HUES6 (cell line): Measurements from ENCODE around the gene HMGCS2.

Experiments
- H3K27ac ChIP-seq: 2 replicates; pipeline ENCODE4 v1.7.0; 2013; ENCODE audit warnings: low read depth, mild to moderate bottlenecking, low read length, inconsistent platforms
- H3K27me3 ChIP-seq: 2 replicates; pipeline ENCODE4 v1.6.1; 2013; ENCODE audit warnings: low read length; ENCODE audit not compliant: control insufficient read depth, insufficient read depth
- H3K36me3 ChIP-seq: 2 replicates; pipeline ENCODE4 v1.6.1; 2013; ENCODE audit warnings: low read length; ENCODE audit not compliant: control insufficient read depth, insufficient read depth
- H3K4me1 ChIP-seq: 2 replicates; pipeline ENCODE4 v1.6.1; 2013; ENCODE audit warnings: low read length; ENCODE audit not compliant: control insufficient read depth, insufficient read depth
- H3K4me3 ChIP-seq: 2 replicates; pipeline ENCODE4 v1.5.1; 2013; ENCODE audit warnings: low read depth, low read length
- H3K9ac ChIP-seq: one replicate; pipeline ENCODE4 v1.6.1; 2013; ENCODE audit warnings: mild to moderate bottlenecking, low read length
- H3K9me3 ChIP-seq: 2 replicates; pipeline ENCODE4 v1.6.1; 2013; ENCODE audit warnings: low read depth, low read length; ENCODE audit not compliant: control insufficient read depth, insufficient read depth

HMGCS2 gene

GRCh38 chr1:119762409-119762808, 6.3 kb downstream of the HMGCS2 start:
- Histone ChIP-seq H3K36me3 (no peaks in the 10 kb centered on the region), H3K27me3 (peaks cover 11% of the 10 kb centered on the region; the same call in 1 of the 2 replicates), H3K9ac (no peak overlapping the region), H3K4me1 (no peaks in the 10 kb centered on the region), H3K27ac (no peak overlapping the region), H3K4me3 (no peak overlapping the region), H3K9me3 (no peaks in the 10 kb centered on the region)

GRCh38 chr1:119758584-119758983, 10.1 kb downstream of the HMGCS2 start:
- Histone ChIP-seq H3K27me3 (no peaks in the 10 kb centered on the region), H3K27ac (no peak overlapping the region), H3K4me1 (no peaks in the 10 kb centered on the region), H3K4me3 (no peak overlapping the region), H3K9ac (no peak overlapping the region), H3K36me3 (no peaks in the 10 kb centered on the region), H3K9me3 (no peaks in the 10 kb centered on the region)

GRCh38 chr1:119752592-119752991, 16.1 kb downstream of the HMGCS2 start:
- no peaks in the 10 kb centered on the region for H3K27me3 ChIP-seq
- H3K4me1 ChIP-seq: no peaks in the 10 kb centered on the region
- H3K9me3 ChIP-seq: no peaks in the 10 kb centered on the region
- no peak overlapping the region for H3K27ac ChIP-seq
- no peak overlapping the region for H3K4me3 ChIP-seq
- H3K36me3 ChIP-seq: no peaks in the 10 kb centered on the region
- no peak overlapping the region for H3K9ac ChIP-seq

GRCh38 chr1:119748040-119748439, 20.7 kb downstream of the HMGCS2 start:
- no peak overlapping the region for H3K27ac ChIP-seq
- peaks cover 13% of the 10 kb centered on the region; the same call in 1 of the 2 replicates for H3K4me1 ChIP-seq
- H3K27me3 ChIP-seq: no peaks in the 10 kb centered on the region
- H3K4me3 ChIP-seq: no peak overlapping the region
- peaks cover 18% of the 10 kb centered on the region for H3K36me3 ChIP-seq
- no peaks in the 10 kb centered on the region for H3K9me3 ChIP-seq
- H3K9ac ChIP-seq: no peak overlapping the region

GRCh38 chr1:119747451-119747850, 21.3 kb downstream of the HMGCS2 start:
- peaks cover 24% of the 10 kb centered on the region for H3K36me3 ChIP-seq
- H3K27me3 ChIP-seq: no peaks in the 10 kb centered on the region
- H3K4me3 ChIP-seq: no peak overlapping the region
- no peaks in the 10 kb centered on the region for H3K9me3 ChIP-seq
- H3K27ac ChIP-seq: no peak overlapping the region
- H3K9ac ChIP-seq: no peak overlapping the region
- H3K4me1 ChIP-seq: peaks cover 13% of the 10 kb centered on the region; the same call in 1 of the 2 replicates

- H3K4me1 ChIP-seq: peaks cover 13% of the 10 kb centered on the region; the same call in 1 of the 2 replicates
- no peaks in the 10 kb centered on the region for H3K9me3 ChIP-seq
- H3K27ac ChIP-seq: no peak overlapping the region
- H3K9ac ChIP-seq: no peak overlapping the region
- H3K27me3 ChIP-seq: no peaks in the 10 kb centered on the region
- H3K4me3 ChIP-seq: no peak overlapping the region
- H3K36me3 ChIP-seq: peaks cover 48% of the 10 kb centered on the region
Observed at GRCh38 chr1:119745034-119745433, 23.7 kb downstream of the HMGCS2 start.

- H3K9ac ChIP-seq: no peak overlapping the region
- H3K9me3 ChIP-seq: no peaks in the 10 kb centered on the region
- no peak overlapping the region for H3K4me3 ChIP-seq
- H3K36me3 ChIP-seq: peaks cover 52% of the 10 kb centered on the region
- H3K27me3 ChIP-seq: no peaks in the 10 kb centered on the region
- H3K4me1 ChIP-seq: peaks cover 13% of the 10 kb centered on the region; the same call in 1 of the 2 replicates
- no peak overlapping the region for H3K27ac ChIP-seq
Observed at GRCh38 chr1:119744598-119744942, 24.1 kb downstream of the HMGCS2 start.

GRCh38 chr1:119743776-119744597, 24.7 kb downstream of the HMGCS2 start:
- Histone ChIP-seq H3K36me3 (peaks cover 58% of the 10 kb centered on the region), H3K4me1 (peaks cover 13% of the 10 kb centered on the region; the same call in 1 of the 2 replicates), H3K27ac (no peak overlapping the region)

GRCh38 chr1:119743308-119743707, 25.4 kb downstream of the HMGCS2 start:
- Histone ChIP-seq H3K9ac (no peak overlapping the region), H3K27me3 (no peaks in the 10 kb centered on the region), H3K27ac (no peak overlapping the region), H3K4me1 (peaks cover 13% of the 10 kb centered on the region; the same call in 1 of the 2 replicates), H3K9me3 (no peaks in the 10 kb centered on the region), H3K4me3 (no peak overlapping the region), H3K36me3 (peaks cover 65% of the 10 kb centered on the region)

More at GRCh38 chr1:119743776-119744597, 24.7 kb downstream of the HMGCS2 start:
- Histone ChIP-seq H3K27me3 (no peaks in the 10 kb centered on the region), H3K9ac (no peak overlapping the region), H3K9me3 (no peaks in the 10 kb centered on the region), H3K4me3 (no peak overlapping the region)

- no peaks in the 10 kb centered on the region for H3K27me3 ChIP-seq
- no peak overlapping the region for H3K4me3 ChIP-seq
- no peak overlapping the region for H3K27ac ChIP-seq
- no peaks in the 10 kb centered on the region for H3K9me3 ChIP-seq
- peaks cover 13% of the 10 kb centered on the region; the same call in 1 of the 2 replicates for H3K4me1 ChIP-seq
- peaks cover 71% of the 10 kb centered on the region for H3K36me3 ChIP-seq
- no peak overlapping the region for H3K9ac ChIP-seq
Observed at GRCh38 chr1:119742677-119743076, 26.0 kb downstream of the HMGCS2 start.

- H3K36me3 ChIP-seq: peaks cover 76% of the 10 kb centered on the region
- no peaks in the 10 kb centered on the region for H3K27me3 ChIP-seq
- H3K9ac ChIP-seq: no peak overlapping the region
- no peak overlapping the region for H3K4me3 ChIP-seq
- H3K27ac ChIP-seq: no peak overlapping the region
- H3K9me3 ChIP-seq: no peaks in the 10 kb centered on the region
- H3K4me1 ChIP-seq: peaks cover 10% of the 10 kb centered on the region; the same call in 1 of the 2 replicates
Observed at GRCh38 chr1:119742202-119742601, 26.5 kb downstream of the HMGCS2 start.
